Measurements from ENCODE around the gene ADCK1.

The ADCK1 gene

DNA sequence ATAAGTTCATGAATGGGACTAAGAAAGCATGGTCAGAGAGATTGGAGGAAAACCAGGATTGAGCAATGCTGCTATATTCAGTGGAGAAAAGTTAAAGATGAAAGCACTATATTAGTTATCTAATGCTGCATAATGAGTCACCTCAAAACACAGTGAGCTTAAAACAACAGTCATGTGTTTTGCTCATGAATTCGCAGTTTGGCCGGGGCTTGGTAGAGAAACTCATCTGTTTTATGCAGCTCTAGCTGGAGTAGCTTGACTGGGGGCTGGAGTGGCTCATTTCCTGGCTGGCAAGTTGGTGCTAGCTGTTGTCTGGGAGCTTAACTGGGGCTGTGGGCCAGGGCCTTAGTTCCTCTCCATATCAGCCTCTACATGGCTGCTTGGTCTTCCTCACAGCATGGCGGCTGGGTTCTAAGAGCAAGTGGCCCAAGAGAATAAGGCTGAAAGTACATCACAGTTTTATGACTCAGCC is 90.1 kb downstream of the ADCK1 start:
- no peak for TF ChIP-seq L3MBTL2 (conservative IDR thresholded peaks at IDR 0.05)
- no peak for TF ChIP-seq BHLHE40 (IDR thresholded peaks at IDR 0.05; ENCODE audit: borderline replicate concordance)
- TF ChIP-seq SUZ12 (IDR thresholded peaks at IDR 0.05) = no peak
- TF ChIP-seq FOXK2 (IDR thresholded peaks at IDR 0.05) = no peak
- TF ChIP-seq, protein P1, sequence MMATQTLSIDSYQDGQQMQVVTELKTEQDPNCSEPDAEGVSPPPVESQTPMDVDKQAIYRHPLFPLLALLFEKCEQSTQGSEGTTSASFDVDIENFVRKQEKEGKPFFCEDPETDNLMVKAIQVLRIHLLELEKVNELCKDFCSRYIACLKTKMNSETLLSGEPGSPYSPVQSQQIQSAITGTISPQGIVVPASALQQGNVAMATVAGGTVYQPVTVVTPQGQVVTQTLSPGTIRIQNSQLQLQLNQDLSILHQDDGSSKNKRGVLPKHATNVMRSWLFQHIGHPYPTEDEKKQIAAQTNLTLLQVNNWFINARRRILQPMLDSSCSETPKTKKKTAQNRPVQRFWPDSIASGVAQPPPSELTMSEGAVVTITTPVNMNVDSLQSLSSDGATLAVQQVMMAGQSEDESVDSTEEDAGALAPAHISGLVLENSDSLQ (IDR thresholded peaks at IDR 0.05) = no peak
- no peak for TF ChIP-seq NFRKB (IDR thresholded peaks at IDR 0.05)
- no peak for TF ChIP-seq TARDBP (IDR thresholded peaks at IDR 0.05)
- no peak for DNase-seq (ENCODE audit: extremely low spot score)
- POLR2A ChIA-PET = no interaction called here
- CTCF ChIA-PET = no interaction called here

DNA sequence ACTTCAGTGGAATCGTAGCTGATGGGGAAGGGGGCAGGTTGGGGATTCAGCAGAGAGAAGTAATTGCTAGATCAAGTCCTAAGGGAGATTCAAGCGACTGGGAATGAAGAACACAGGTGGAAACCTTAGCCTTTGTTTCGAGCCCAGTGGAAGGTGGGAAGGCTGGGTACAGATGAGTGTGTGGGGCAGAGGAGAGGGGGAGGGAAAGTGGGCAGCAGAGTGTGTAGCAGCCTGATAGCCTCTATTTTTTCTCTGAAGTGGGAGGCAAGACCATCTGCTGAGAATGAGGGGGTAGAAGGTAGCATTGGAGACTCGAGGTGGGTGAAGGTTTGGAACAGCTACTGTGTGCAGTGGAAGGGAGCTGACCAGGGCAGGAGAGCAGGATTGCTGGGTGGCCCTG is 91.0 kb downstream of the ADCK1 start:
- CTCF ChIA-PET = no interaction called here

DNA sequence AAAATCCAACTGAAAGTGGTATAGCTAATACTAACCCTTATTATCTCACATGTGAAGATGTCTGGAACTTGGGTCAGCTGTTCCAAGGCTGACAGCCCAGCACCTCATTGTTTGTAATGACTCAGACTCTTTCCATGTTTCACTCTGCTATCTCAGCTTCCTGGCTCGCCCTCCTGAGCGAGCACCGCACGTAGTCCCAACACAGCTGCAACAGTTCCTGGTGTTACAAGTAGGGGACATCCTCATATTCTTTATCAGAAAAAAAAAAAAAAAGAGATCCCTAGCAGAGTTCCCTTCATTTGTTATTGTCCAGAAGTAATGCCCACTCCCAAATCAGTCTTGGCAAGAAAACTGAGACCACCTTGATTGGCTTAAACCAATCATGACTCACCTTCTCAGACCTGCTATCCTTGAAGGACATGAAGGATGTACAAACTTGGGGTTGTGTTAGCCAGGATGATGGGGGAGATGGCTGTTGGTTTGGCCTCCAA is 92.5 kb downstream of the ADCK1 start:
- no peak for DNase-seq (ENCODE audit: extremely low spot score)
- ChIA-PET CTCF (no interaction called here), POLR2A (no interaction called here)
- no peak for TF ChIP-seq LEF1 (IDR thresholded peaks at IDR 0.05; ENCODE audit: borderline replicate concordance)
- TF ChIP-seq FOXM1 (IDR thresholded peaks at IDR 0.05; ENCODE audit: borderline replicate concordance) = no peak
- no peak for TF ChIP-seq SP1 (IDR thresholded peaks at IDR 0.05)
- no peak for TF ChIP-seq CTBP1 (IDR thresholded peaks at IDR 0.05; ENCODE audit: borderline replicate concordance)
- TF ChIP-seq FOXA1 (IDR thresholded peaks at IDR 0.05) = no peak
- no peak for TF ChIP-seq ELF4 (IDR thresholded peaks at IDR 0.05)
- TF ChIP-seq ARNT (IDR thresholded peaks at IDR 0.05) = no peak
- no peak for TF ChIP-seq L3MBTL2 (conservative IDR thresholded peaks at IDR 0.05)
- no peak for TF ChIP-seq TARDBP (IDR thresholded peaks at IDR 0.05)
- TF ChIP-seq HDGF (IDR thresholded peaks at IDR 0.05; ENCODE audit: borderline replicate concordance) = no peak
- TF ChIP-seq BHLHE40 (IDR thresholded peaks at IDR 0.05; ENCODE audit: borderline replicate concordance) = no peak
- no peak for TF ChIP-seq FOXK2 (IDR thresholded peaks at IDR 0.05)
- no peak for TF ChIP-seq ZNF384 (IDR thresholded peaks at IDR 0.05)
- TF ChIP-seq NFRKB (IDR thresholded peaks at IDR 0.05) = no peak
- TF ChIP-seq, protein P1 (IDR thresholded peaks at IDR 0.05) = no peak
- TF ChIP-seq SUZ12 (IDR thresholded peaks at IDR 0.05) = no peak

More for the DNA sequence above, 91.0 kb downstream of the ADCK1 start:
- TF ChIP-seq ZNF384 (IDR thresholded peaks at IDR 0.05) (no peak), ARNT (IDR thresholded peaks at IDR 0.05) (no peak), TARDBP (IDR thresholded peaks at IDR 0.05) (no peak), SP1 (IDR thresholded peaks at IDR 0.05) (no peak), FOXK2 (IDR thresholded peaks at IDR 0.05) (no peak), ELF4 (IDR thresholded peaks at IDR 0.05) (no peak)
- POLR2A ChIA-PET = no interaction called here
- no peak for DNase-seq (ENCODE audit: extremely low spot score)

DNA sequence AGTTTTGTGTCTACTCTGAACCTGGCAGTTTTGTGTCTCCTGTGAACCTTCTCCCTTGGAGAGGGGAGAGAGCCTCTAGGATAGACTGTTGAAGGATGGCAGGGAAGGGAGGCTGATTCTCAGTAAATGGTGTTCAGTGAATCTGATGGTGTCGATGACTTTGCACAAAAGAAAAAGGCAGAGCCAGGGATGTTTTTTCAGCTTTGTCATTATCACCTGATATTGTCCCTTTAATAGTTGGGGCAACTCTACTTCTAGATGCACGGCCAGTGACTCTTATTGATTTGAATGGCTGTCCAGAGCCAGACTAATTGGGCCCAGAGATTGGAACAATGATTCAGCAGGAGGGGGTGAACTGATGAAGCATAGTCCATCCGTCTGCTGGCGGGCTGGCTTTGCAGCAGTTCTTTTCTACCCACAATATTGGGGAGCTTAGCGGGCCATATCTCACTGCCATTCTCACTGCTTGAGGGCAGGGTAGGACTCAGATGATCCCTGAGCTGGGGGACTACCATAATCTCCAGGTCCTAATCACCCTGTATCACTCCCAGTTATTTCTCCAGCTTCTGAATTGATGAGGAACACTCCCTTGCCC is 93.1 kb downstream of the ADCK1 start:
- ChIA-PET POLR2A (no interaction called here), CTCF (no interaction called here)
- DNase-seq (ENCODE audit: extremely low spot score) = no peak
- TF ChIP-seq ELF4 (IDR thresholded peaks at IDR 0.05) (no peak), SP1 (IDR thresholded peaks at IDR 0.05) (no peak), ARNT (IDR thresholded peaks at IDR 0.05) (no peak), FOXM1 (IDR thresholded peaks at IDR 0.05; ENCODE audit: borderline replicate concordance) (no peak), HDGF (IDR thresholded peaks at IDR 0.05; ENCODE audit: borderline replicate concordance) (no peak), FOXK2 (IDR thresholded peaks at IDR 0.05) (no peak), FOXA1 (IDR thresholded peaks at IDR 0.05) (no peak), TARDBP (IDR thresholded peaks at IDR 0.05) (no peak), CTBP1 (IDR thresholded peaks at IDR 0.05; ENCODE audit: borderline replicate concordance) (no peak), LEF1 (IDR thresholded peaks at IDR 0.05; ENCODE audit: borderline replicate concordance) (no peak), NFRKB (IDR thresholded peaks at IDR 0.05) (no peak), ZNF384 (IDR thresholded peaks at IDR 0.05) (no peak), BHLHE40 (IDR thresholded peaks at IDR 0.05; ENCODE audit: borderline replicate concordance) (no peak), L3MBTL2 (conservative IDR thresholded peaks at IDR 0.05) (no peak), SUZ12 (IDR thresholded peaks at IDR 0.05) (no peak)
- TF ChIP-seq, protein P1 (IDR thresholded peaks at IDR 0.05) = no peak

DNA sequence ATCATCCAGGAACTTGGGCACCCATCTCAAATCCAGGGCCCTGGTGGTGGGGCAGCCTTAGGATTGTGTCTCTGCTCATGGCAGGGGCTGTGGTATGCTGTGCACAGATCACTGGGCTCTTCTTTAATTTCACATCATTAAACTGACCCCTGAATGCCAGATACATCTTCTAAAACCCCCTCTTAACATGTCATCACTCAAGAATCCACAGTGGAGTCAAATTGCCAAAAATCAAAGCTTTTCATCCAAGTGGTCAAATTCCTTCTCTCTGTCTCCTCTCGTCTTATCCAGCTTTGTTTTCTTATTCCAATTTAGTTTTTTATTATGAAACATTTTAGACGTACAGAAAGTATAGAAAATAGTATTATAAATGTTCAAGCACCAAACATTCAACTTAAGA is 97.5 kb downstream of the ADCK1 start:
- no peak for DNase-seq (ENCODE audit: extremely low spot score)
- TF ChIP-seq BHLHE40 (IDR thresholded peaks at IDR 0.05; ENCODE audit: borderline replicate concordance) = no peak
- no peak for TF ChIP-seq SUZ12 (IDR thresholded peaks at IDR 0.05)
- no peak for TF ChIP-seq FOXA1 (IDR thresholded peaks at IDR 0.05)
- TF ChIP-seq LEF1 (IDR thresholded peaks at IDR 0.05; ENCODE audit: borderline replicate concordance) = no peak
- TF ChIP-seq FOXK2 (IDR thresholded peaks at IDR 0.05) = no peak
- TF ChIP-seq, protein P1 (IDR thresholded peaks at IDR 0.05) = no peak
- no peak for TF ChIP-seq CTBP1 (IDR thresholded peaks at IDR 0.05; ENCODE audit: borderline replicate concordance)
- TF ChIP-seq TARDBP (IDR thresholded peaks at IDR 0.05) = no peak
- no peak for TF ChIP-seq ARNT (IDR thresholded peaks at IDR 0.05)
- TF ChIP-seq NFRKB (IDR thresholded peaks at IDR 0.05) = no peak
- TF ChIP-seq ELF4 (IDR thresholded peaks at IDR 0.05) = no peak
- TF ChIP-seq HDGF (IDR thresholded peaks at IDR 0.05; ENCODE audit: borderline replicate concordance) = no peak
- TF ChIP-seq L3MBTL2 (conservative IDR thresholded peaks at IDR 0.05) = no peak
- no peak for TF ChIP-seq ZNF384 (IDR thresholded peaks at IDR 0.05)
- TF ChIP-seq FOXM1 (IDR thresholded peaks at IDR 0.05; ENCODE audit: borderline replicate concordance) = no peak
- no peak for TF ChIP-seq SP1 (IDR thresholded peaks at IDR 0.05)
- ChIA-PET CTCF (no interaction called here), POLR2A (no interaction called here)

All from HEK293T (cell line).